ENCODE measurements around the gene CERS6. TPM values are rescaled to one million over a fixed set of nuclear protein-coding genes. Genes with fewer than 3 reads are reported as not detected.

CERS6 gene
- total and polyA plus RNA-seq, 2 of the 8 experiments (the other 6 are each of a cell fraction or from before 2014, with no cell fraction given): 6.8 to 28.2 TPM

DNA sequence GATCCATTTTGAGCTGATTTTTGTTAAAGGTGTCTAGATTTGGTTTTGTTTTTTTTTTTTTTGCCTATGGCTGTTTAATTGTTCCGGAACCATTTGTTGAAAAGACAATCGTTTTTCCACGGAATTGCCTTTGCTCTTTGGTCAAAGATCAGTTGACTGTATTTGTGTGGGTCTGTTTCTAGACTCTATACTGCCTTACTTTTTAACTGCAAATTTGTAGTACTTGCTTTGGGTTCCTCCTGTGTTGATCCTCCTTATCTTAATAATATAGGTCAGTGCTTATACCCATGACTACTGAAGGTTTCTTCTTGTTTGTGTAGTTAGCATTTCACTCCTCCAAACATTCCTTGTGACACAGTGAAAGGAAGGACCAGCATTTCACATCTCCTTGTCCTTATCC is 30.4 kb downstream of the CERS6 start:
- Histone ChIP-seq H2BK120ac (replicated peaks; ENCODE audit: low read depth, low read length) (no peak overlapping the region), H3K4me1 (replicated peaks in 1 of 4; ENCODE audit: control insufficient read depth in 3 of 4, insufficient read depth in 4 of 4, low read length in 3 of 4) (peaks cover 2 to 14% (median 8%) of the 10 kb centered on the region in 4 experiments; a peak in 4 of 7 replicates), H3K27me3 (replicated peaks in 1 of 4; ENCODE audit: control insufficient read depth in 3 of 4, extremely low read depth in 1 of 4, insufficient read depth in 3 of 4, low read length in 3 of 4) (no peaks in the 10 kb centered on the region), H3K4me2 (ENCODE audit: insufficient read depth in 1 of 2, low read depth in 2 of 2, low read length in 2 of 2) (no peak overlapping the region), H3K9ac (replicated peaks in 1 of 4; ENCODE audit: extremely low read depth in 1 of 4, low read depth in 3 of 4, low read length in 3 of 4) (no peak overlapping the region), H4K8ac (ENCODE audit: extremely low read depth, insufficient read depth, low read length) (no peak overlapping the region), H2AFZ (ENCODE audit: low read length) (no peak overlapping the region), H4K91ac (replicated peaks; ENCODE audit: insufficient read length, low read length) (no peak overlapping the region), H3K23me2 (ENCODE audit: low read depth, low read length) (no peaks in the 10 kb centered on the region), H3K14ac (ENCODE audit: insufficient read length) (no peak overlapping the region), H3K79me2 (ENCODE audit: control insufficient read depth in 1 of 2, insufficient read depth in 2 of 2, low read length in 2 of 2) (peaks cover 0 to 93% of the 10 kb centered on the region in 2 experiments; a peak in 3 of 4 replicates), H3K36me3 (ENCODE audit: control insufficient read depth in 2 of 4, insufficient read depth in 4 of 4, low read length in 3 of 4) (no peaks in the 10 kb centered on the region), H3K79me1 (ENCODE audit: low read depth, low read length) (peaks cover 3% of the 10 kb centered on the region; the same call in 1 of the 2 replicates), H2BK12ac (ENCODE audit: low read depth, low read length) (no peak overlapping the region), H3K4me3 (ENCODE audit: extremely low read depth in 1 of 4, insufficient read depth in 2 of 4, low read depth in 3 of 4, low read length in 4 of 4) (no peak overlapping the region), H3K9me3 (ENCODE audit: insufficient read depth in 2 of 2, low read depth in 1 of 2, low read length in 1 of 2) (no peaks in the 10 kb centered on the region), H3K18ac (ENCODE audit: extremely low read depth, low read length) (no peak overlapping the region), H4K20me1 (replicated peaks in 1 of 2; ENCODE audit: control insufficient read depth in 1 of 2, insufficient read depth in 2 of 2, low read length in 2 of 2) (no peaks in the 10 kb centered on the region), H4K5ac (ENCODE audit: insufficient read length, low read depth, low read length) (no peak overlapping the region), H3K27ac (ENCODE audit: low read depth, low read length) (no peak overlapping the region), H2BK15ac (ENCODE audit: low read length) (no peak overlapping the region), H2AK5ac (ENCODE audit: low read depth, low read length) (no peak overlapping the region), H3K56ac (replicated peaks; ENCODE audit: insufficient read length, low read depth, low read length) (no peak overlapping the region), H3K4ac (replicated peaks; ENCODE audit: insufficient read length, low read depth, low read length) (no peak overlapping the region), H3K23ac (ENCODE audit: insufficient read length) (no peak overlapping the region), H2BK20ac (ENCODE audit: low read length) (no peak overlapping the region), H2BK5ac (ENCODE audit: low read depth, low read length) (no peak overlapping the region)
- no peak for FAIRE-seq
- CTCF ChIA-PET (ENCODE audit: partially characterized antibody): interaction anchor here (0.7 to 1.6 kb wide), 4 partner anchors 26 to 288 kb away, joined by 3 to 4 read pairs (median 3); no protein-coding TSS in a partner anchor
- 91% methylated on average over 3 of the region's 3 CpGs; no CpG with 5 or more reads in 1 of the 2 experiments for WGBS, 2 experiments (ENCODE audit: extremely low coverage in 1 of 2, insufficient coverage in 1 of 2, insufficient read length in 1 of 2, insufficient replicate concordance in 2 of 2, low coverage in 1 of 2, low lambda C conversion rate in 2 of 2, missing lambda C conversion rate in 1 of 2)
- POLR2A ChIA-PET (ENCODE audit: partially characterized antibody): no interaction called here
- no peak for DNase-seq (ENCODE audit: low read depth in 1 of 2, low spot score in 2 of 2)
- TF ChIP-seq SAP30 (IDR thresholded peaks at IDR 0.05; ENCODE audit: insufficient read depth, insufficient replicate concordance, low read length) (no peak), CHD1 (IDR thresholded peaks at IDR 0.05; ENCODE audit: low read depth, low read length) (no peak), SUZ12 (IDR thresholded peaks at IDR 0.05; ENCODE audit: low read length) (no peak), JUND (IDR thresholded peaks at IDR 0.05; ENCODE audit: low read length) (no peak), FOSL1 (IDR thresholded peaks at IDR 0.05; ENCODE audit: insufficient read depth, low read depth, low read length) (no peak), RAD21 (IDR thresholded peaks at IDR 0.05 in 1 of 2, conservative IDR thresholded peaks at IDR 0.05 in 1 of 2; ENCODE audit: low read depth in 2 of 2, low read length in 2 of 2) (no peak), EP300 (IDR thresholded peaks at IDR 0.05; ENCODE audit: borderline replicate concordance in 1 of 2, low read depth in 2 of 2, low read length in 2 of 2) (no peak), POU5F1 (IDR thresholded peaks at IDR 0.05; ENCODE audit: low read depth, low read length) (no peak), BCL11A (IDR thresholded peaks at IDR 0.05; ENCODE audit: low read depth in 2 of 2, low read length in 2 of 2) (no peak), CREB1 (IDR thresholded peaks at IDR 0.05) (no peak), KDM5A (IDR thresholded peaks at IDR 0.05; ENCODE audit: low read length) (no peak)
- TF ChIP-seq, protein P1, sequence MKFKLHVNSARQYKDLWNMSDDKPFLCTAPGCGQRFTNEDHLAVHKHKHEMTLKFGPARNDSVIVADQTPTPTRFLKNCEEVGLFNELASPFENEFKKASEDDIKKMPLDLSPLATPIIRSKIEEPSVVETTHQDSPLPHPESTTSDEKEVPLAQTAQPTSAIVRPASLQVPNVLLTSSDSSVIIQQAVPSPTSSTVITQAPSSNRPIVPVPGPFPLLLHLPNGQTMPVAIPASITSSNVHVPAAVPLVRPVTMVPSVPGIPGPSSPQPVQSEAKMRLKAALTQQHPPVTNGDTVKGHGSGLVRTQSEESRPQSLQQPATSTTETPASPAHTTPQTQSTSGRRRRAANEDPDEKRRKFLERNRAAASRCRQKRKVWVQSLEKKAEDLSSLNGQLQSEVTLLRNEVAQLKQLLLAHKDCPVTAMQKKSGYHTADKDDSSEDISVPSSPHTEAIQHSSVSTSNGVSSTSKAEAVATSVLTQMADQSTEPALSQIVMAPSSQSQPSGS (IDR thresholded peaks at IDR 0.05; ENCODE audit: low read length): no peak
